Esophagus muscularis mucosa (tissue), 3 donors: ENCODE measurements around the gene BAHCC1.

Experiments
- POLR2A ChIP-seq: fragments of 450-650 bp; IDR thresholded peaks from one replicate; pipeline ENCODE4 v1.6.1; 2017; ENCODE audit warnings: antibody characterized with exemption, moderate library complexity, mild to moderate bottlenecking, low read depth
- POLR2AphosphoS5 ChIP-seq, 2 donors: sonication (generic); formaldehyde crosslinking; IDR thresholded peaks; one replicate each; pipeline ENCODE4 v1.6.1; 2017; ENCODE audit warnings: antibody characterized with exemption in 2 of 2
- TF ChIP-seq, protein P1 (sequence below), 3 experiments: fragments of 200-600 bp in 2 of 3; fragments of 450-650 bp in 1 of 3; sonication (generic) in 2 of 3; IDR thresholded peaks; one replicate each; pipeline ENCODE4 v1.5.1; 2017 to 2019; ENCODE audit warnings: antibody characterized with exemption in 3 of 3, mild to moderate bottlenecking in 2 of 3, moderate library complexity in 1 of 3

- TF ChIP-seq, protein P1, sequence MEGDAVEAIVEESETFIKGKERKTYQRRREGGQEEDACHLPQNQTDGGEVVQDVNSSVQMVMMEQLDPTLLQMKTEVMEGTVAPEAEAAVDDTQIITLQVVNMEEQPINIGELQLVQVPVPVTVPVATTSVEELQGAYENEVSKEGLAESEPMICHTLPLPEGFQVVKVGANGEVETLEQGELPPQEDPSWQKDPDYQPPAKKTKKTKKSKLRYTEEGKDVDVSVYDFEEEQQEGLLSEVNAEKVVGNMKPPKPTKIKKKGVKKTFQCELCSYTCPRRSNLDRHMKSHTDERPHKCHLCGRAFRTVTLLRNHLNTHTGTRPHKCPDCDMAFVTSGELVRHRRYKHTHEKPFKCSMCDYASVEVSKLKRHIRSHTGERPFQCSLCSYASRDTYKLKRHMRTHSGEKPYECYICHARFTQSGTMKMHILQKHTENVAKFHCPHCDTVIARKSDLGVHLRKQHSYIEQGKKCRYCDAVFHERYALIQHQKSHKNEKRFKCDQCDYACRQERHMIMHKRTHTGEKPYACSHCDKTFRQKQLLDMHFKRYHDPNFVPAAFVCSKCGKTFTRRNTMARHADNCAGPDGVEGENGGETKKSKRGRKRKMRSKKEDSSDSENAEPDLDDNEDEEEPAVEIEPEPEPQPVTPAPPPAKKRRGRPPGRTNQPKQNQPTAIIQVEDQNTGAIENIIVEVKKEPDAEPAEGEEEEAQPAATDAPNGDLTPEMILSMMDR (IDR thresholded peaks at IDR 0.05), result no peak
- TF ChIP-seq POLR2AphosphoS5 (IDR thresholded peaks at IDR 0.05) (no peak), POLR2A (no peak)
Observed at GRCh38 chr17:81416612-81417011, 21.4 kb downstream of the BAHCC1 start.
